GM21447 (cell line): ENCODE results near the gene RBM48.
"Not testable (repeated sequence)": the region's sequence is repeated elsewhere in the genome, so short reads cannot be mapped to it uniquely, and the experiment has no call there.

Experiments used
- ATAC-seq: cut with Tn5 transposase; IDR thresholded peaks from one replicate; pipeline ENCODE4 v1.9.1; 2021; ENCODE audit not compliant: unreplicated experiment

RBM48 gene

GRCh38 chr7:92528188-92528957 lies at the start of gene RBM48, which contains the start of gene PEX1:
TSS of gene RBM48 (plus strand) at chr7:92528795. CDS start at chr7:92528814, 19 bp downstream.
TSS of gene PEX1 (minus strand) at chr7:92528520. CDS start at chr7:92528435, 85 bp downstream.
- ATAC-seq: peak; percentile 93

GRCh38 chr7:92479146-92479545 lies 49.4 kb upstream of the RBM48 start:
- not testable (repeated sequence) for ATAC-seq

GRCh38 chr7:92483624-92484023 lies 45.0 kb upstream of the RBM48 start:
- ATAC-seq: not testable (repeated sequence)

- ATAC-seq: not testable (repeated sequence)
Observed at GRCh38 chr7:92484226-92484625, 44.4 kb upstream of the RBM48 start.

GRCh38 chr7:92485267-92485892 lies 43.2 kb upstream of the RBM48 start:
- ATAC-seq: no peak

- ATAC-seq: no peak
Observed at GRCh38 chr7:92485974-92486373, 42.6 kb upstream of the RBM48 start.

GRCh38 chr7:92487804-92488203 lies 40.8 kb upstream of the RBM48 start:
- ATAC-seq: no peak

- ATAC-seq: no peak
Observed at GRCh38 chr7:92489634-92490033, 39.0 kb upstream of the RBM48 start.

GRCh38 chr7:92496876-92497275 lies 31.7 kb upstream of the RBM48 start:
- no peak for ATAC-seq

- ATAC-seq: no peak
Observed at GRCh38 chr7:92498557-92498956, 30.0 kb upstream of the RBM48 start.

- no peak for ATAC-seq
Observed at GRCh38 chr7:92503767-92504166, 24.8 kb upstream of the RBM48 start.

GRCh38 chr7:92504563-92504962 lies 24.0 kb upstream of the RBM48 start:
- no peak for ATAC-seq

- no peak for ATAC-seq
Observed at GRCh38 chr7:92506363-92506762, 22.2 kb upstream of the RBM48 start.

GRCh38 chr7:92508946-92509345 lies 19.6 kb upstream of the RBM48 start:
- ATAC-seq: no peak

- ATAC-seq: no peak
Observed at GRCh38 chr7:92513167-92513902, 15.3 kb upstream of the RBM48 start.

- no peak for ATAC-seq
Observed at GRCh38 chr7:92517631-92518030, 11.0 kb upstream of the RBM48 start.

- ATAC-seq: no peak
Observed at GRCh38 chr7:92520024-92520423, 8.6 kb upstream of the RBM48 start.

GRCh38 chr7:92523110-92523509 lies 5.5 kb upstream of the RBM48 start:
- ATAC-seq: no peak

GRCh38 chr7:92527300-92528187 lies 1.1 kb upstream of the RBM48 start:
- ATAC-seq: peak; percentile 36

- peak; percentile 4 for ATAC-seq
Observed at GRCh38 chr7:92528958-92529264, 316 bp downstream of the RBM48 start.

GRCh38 chr7:92534572-92534971 lies 6.0 kb downstream of the RBM48 start:
- ATAC-seq: no peak
